Gastroesophageal sphincter (tissue), 3 donors: ENCODE measurements around the gene KIF12.

ENCODE experiments used
- CTCF ChIP-seq, 4 experiments: fragments of 200-600 bp in 2 of 4; fragments of 450-650 bp in 2 of 4; sonication (generic) in 1 of 4; IDR thresholded peaks; one replicate each; pipeline ENCODE4 v1.5.1; 2017 to 2019; ENCODE audit warnings: antibody characterized with exemption in 4 of 4, mild to moderate bottlenecking in 2 of 4, moderate library complexity in 2 of 4
- EP300 ChIP-seq: sonication (generic); formaldehyde crosslinking; IDR thresholded peaks from one replicate; pipeline ENCODE4 v1.6.1; 2017; ENCODE audit warnings: antibody characterized with exemption, mild to moderate bottlenecking

DNA sequence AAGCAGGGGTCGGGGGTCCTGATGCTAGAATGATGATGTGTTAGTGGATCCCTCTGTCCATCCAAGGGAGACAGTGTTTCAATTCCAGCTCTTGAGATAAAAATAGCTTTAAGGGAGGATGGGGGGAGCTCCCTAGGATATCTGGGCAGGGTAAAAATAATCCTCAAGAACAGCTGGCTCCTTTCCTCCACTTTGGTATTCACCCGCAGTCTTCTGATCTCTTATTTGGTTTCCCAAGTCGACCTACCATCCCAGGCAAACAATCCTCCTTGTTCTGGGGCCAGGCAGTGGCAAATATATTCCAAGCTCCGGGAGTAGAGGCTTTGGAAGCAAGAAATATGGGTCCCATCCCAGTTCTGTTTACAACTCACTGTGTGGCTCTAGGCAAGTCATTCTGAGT, 41.8 kb upstream of the KIF12 start:
- TF ChIP-seq CTCF (IDR thresholded peaks at IDR 0.05) (no peak), EP300 (no peak)
